ENCODE results near the gene GALNT16. TPM values are rescaled to one million over a fixed set of nuclear protein-coding genes. Genes with fewer than 3 reads are reported as not detected.

GALNT16 gene
- total RNA-seq, 1 donor from 2014 or later = 3.5 TPM

DNA sequence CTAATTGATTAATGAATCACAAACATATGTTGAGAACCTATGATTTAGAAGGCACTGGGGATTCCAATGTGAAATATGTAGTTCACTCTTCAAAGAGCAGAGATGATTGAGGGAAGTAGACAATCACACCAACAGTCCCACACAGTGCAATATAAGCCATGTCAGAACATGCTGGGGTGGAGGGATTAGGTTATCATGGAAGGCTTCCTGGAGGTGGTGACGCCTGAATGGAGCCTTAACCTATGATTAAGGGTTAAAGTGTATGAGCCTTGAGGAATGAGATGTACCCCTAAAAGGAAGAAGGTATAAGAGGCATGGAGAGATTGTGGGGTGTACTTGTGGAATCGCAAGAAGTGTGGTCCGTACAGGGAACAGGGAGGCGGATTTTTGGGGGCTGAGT is 106.8 kb downstream of the GALNT16 start:
- intact Hi-C loops (cut with DNase I) = no loop called here
- Histone ChIP-seq H3K36me3 (no peaks in the 10 kb centered on the region), H3K27ac (no peak overlapping the region), H3K9me3 (no peaks in the 10 kb centered on the region), H3K27me3 (ENCODE audit: low read depth) (no peaks in the 10 kb centered on the region), H3K4me3 (no peak overlapping the region), H3K4me1 (no peaks in the 10 kb centered on the region)
- TF ChIP-seq, protein P1, sequence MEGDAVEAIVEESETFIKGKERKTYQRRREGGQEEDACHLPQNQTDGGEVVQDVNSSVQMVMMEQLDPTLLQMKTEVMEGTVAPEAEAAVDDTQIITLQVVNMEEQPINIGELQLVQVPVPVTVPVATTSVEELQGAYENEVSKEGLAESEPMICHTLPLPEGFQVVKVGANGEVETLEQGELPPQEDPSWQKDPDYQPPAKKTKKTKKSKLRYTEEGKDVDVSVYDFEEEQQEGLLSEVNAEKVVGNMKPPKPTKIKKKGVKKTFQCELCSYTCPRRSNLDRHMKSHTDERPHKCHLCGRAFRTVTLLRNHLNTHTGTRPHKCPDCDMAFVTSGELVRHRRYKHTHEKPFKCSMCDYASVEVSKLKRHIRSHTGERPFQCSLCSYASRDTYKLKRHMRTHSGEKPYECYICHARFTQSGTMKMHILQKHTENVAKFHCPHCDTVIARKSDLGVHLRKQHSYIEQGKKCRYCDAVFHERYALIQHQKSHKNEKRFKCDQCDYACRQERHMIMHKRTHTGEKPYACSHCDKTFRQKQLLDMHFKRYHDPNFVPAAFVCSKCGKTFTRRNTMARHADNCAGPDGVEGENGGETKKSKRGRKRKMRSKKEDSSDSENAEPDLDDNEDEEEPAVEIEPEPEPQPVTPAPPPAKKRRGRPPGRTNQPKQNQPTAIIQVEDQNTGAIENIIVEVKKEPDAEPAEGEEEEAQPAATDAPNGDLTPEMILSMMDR (IDR thresholded peaks at IDR 0.05) = no peak
- no peak for ATAC-seq
- no peak for DNase-seq

DNA sequence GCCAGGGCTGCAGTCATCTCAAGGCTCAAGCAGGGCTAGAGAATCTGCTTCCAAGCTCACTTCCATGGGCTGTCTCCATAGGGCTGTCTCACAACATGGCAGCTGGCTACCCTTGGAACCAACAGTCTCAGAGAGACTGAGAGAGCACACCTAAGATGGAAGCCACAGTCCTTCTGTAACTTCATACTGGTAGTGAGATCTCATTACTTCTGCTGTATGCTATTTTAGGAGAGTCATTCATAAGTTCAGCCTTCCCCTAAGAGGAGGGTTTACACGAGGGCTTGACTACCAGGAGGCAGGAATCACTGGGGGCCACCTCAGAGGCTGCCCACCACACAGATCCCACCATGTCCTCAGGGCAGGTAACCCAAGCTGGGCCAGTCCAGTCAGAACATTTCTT is 108.4 kb downstream of the GALNT16 start:
- Histone ChIP-seq H3K27me3 (ENCODE audit: low read depth) (no peaks in the 10 kb centered on the region), H3K36me3 (no peaks in the 10 kb centered on the region), H3K9me3 (no peaks in the 10 kb centered on the region), H3K4me1 (no peaks in the 10 kb centered on the region), H3K27ac (no peak overlapping the region), H3K4me3 (no peak overlapping the region)
- DNase-seq (no peak), ATAC-seq (no peak)
- intact Hi-C loops (cut with DNase I) = no loop called here
- TF ChIP-seq, protein P1 (IDR thresholded peaks at IDR 0.05) = no peak

DNA sequence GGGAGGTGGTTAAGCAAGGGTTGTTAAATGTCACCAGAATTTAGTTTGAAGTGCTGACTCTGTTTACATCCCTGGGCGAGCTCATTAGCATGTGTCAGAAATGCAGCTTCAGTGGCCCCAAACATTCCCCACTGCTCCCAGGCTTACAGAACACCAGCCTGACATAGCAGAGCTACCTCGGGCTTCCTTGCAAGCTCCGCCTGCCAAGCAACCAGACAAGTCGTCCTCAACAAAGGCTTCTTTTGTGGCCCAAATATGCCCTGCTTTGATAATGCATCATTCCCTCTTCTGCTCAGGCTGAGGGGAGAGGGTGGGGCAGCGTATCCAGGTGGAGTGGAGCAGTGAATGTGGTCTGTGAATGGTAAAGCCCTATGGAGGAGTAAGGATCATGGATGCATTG is 110.1 kb downstream of the GALNT16 start:
- DNase-seq = no peak
- H3K4me3 ChIP-seq = no peak overlapping the region
- no peak overlapping the region for H3K27ac ChIP-seq
- no peaks in the 10 kb centered on the region for H3K9me3 ChIP-seq
- H3K4me1 ChIP-seq = no peaks in the 10 kb centered on the region
- no peak for ATAC-seq
- H3K27me3 ChIP-seq (ENCODE audit: low read depth) = no peaks in the 10 kb centered on the region
- no peaks in the 10 kb centered on the region for H3K36me3 ChIP-seq
- intact Hi-C loops (cut with DNase I) = no loop called here
- TF ChIP-seq, protein P1 (IDR thresholded peaks at IDR 0.05) = no peak

DNA sequence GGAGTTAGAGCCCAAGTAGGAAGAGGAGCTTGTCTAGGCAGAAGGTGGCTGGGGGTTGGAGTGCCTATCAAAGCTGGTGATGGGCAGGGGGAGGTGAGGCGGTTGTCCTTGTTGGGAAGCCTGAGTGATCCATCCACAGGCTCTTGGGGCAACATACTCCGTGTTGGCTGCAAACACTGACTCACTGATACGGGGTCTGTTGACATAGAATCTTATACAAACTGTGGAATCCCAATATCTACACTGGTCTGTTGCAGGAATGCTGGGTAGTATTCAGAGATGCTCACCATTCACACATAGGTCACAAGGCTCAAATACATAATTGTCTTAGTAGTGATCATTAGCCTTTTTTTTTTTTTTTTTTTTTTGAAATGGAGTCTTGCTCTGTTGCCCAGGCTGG is 112.2 kb downstream of the GALNT16 start:
- intact Hi-C loops (cut with DNase I) = no loop called here
- no peaks in the 10 kb centered on the region for H3K4me1 ChIP-seq
- no peak for DNase-seq
- no peak overlapping the region for H3K4me3 ChIP-seq
- H3K27ac ChIP-seq = no peak overlapping the region
- H3K9me3 ChIP-seq = no peaks in the 10 kb centered on the region
- no peak for ATAC-seq
- TF ChIP-seq, protein P1 (IDR thresholded peaks at IDR 0.05) = no peak
- peaks cover 18% of the 10 kb centered on the region for H3K36me3 ChIP-seq
- H3K27me3 ChIP-seq (ENCODE audit: low read depth) = no peaks in the 10 kb centered on the region

DNA sequence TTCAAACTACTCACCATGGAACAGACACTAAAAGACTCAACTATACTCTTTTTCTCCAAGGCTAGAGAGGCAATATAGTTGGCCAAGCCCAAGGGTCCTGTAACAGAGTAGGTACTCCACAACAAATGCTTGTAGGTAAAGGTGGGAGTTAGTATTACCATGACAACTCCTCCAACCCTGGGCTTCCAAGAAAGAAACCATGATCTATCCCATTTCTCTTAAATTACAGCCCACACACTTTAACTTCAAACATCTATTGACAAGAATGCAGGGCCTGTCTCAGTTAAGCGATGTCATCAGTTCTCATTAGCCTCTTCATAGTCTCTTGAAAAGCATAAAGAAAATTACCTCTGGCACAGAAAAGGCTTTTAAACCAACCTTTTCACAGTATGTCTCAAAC is 113.1 kb downstream of the GALNT16 start:
- DNase-seq = no peak
- Histone ChIP-seq H3K4me1 (no peaks in the 10 kb centered on the region), H3K36me3 (peaks cover 20% of the 10 kb centered on the region), H3K9me3 (no peaks in the 10 kb centered on the region), H3K27ac (no peak overlapping the region), H3K4me3 (no peak overlapping the region), H3K27me3 (ENCODE audit: low read depth) (no peaks in the 10 kb centered on the region)
- TF ChIP-seq, protein P1 (IDR thresholded peaks at IDR 0.05) = no peak
- no peak for ATAC-seq
- intact Hi-C loops (cut with DNase I) = no loop called here

DNA sequence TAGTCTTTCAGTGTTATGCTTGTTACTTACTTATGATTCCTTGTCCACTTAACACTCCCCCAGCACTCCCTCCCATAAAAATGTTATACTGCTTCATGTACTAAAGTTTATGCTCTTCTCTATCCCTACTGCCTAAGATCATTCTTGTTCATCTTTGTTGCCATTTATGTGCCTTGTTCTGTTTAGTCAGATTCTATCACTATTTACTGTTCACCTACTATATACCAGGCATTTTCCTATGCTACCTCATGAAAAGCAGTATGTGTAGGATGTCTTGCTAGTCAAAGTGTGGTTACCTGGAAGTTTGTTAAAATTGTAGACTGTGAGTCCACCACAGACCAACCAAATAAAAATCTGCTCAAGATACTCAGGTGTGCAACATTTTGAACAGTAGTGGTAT is 114.3 kb downstream of the GALNT16 start:
- Histone ChIP-seq H3K9me3 (no peaks in the 10 kb centered on the region), H3K36me3 (peaks cover 28% of the 10 kb centered on the region), H3K27me3 (ENCODE audit: low read depth) (no peaks in the 10 kb centered on the region), H3K27ac (no peak overlapping the region), H3K4me1 (no peaks in the 10 kb centered on the region), H3K4me3 (no peak overlapping the region)
- TF ChIP-seq, protein P1 (IDR thresholded peaks at IDR 0.05) = no peak
- no peak for ATAC-seq
- intact Hi-C loops (cut with DNase I) = no loop called here
- DNase-seq = no peak

Measured in lower lobe of right lung (tissue), 2 donors.